ENCODE data around the gene PTPRZ1.
A peak's percentile ranks its signal among the peaks of the same experiment; 100 is the strongest.

Gene PTPRZ1

DNA sequence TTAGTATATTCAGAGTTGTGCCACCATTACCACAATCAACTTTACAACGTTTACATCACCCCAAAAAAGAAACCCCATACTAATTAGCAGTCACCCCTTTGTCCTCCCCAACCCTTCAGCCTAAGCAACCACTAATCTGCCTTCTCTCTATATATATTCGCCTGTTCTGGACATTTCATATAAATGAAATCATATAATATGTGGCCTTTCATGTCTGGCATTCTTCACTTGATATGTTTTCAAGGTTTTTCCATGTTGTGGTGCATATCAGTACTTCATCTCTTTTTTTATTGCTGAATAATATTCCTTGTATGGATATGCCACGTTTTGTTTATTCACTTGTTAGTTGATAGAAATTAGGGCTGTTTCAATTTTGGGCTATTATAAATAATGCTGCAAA lies 200.7 kb downstream of the PTPRZ1 start:
- DNase-seq: no peak
- intact Hi-C loops (cut with DNase I): no loop called here

DNA sequence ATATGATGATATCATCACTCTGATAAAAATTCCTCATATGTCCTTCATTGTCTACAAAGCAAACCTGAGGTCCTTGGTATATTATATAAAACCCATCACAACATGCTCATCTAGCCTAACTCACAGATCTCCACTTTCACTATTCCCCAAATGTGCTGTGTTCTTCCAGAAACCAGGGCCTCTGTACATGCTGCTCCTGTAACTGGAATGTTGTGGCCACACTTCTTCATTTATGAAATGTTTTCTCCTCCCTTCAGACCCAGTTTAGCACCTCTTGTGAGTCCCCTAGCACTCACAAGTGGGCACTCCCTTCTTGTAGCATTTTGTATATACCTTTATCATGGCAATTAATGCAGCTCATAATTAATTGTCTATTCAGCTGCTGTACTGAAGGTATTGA lies 209.2 kb downstream of the PTPRZ1 start:
- no peak for DNase-seq
- intact Hi-C loops (cut with DNase I): no loop called here

DNA sequence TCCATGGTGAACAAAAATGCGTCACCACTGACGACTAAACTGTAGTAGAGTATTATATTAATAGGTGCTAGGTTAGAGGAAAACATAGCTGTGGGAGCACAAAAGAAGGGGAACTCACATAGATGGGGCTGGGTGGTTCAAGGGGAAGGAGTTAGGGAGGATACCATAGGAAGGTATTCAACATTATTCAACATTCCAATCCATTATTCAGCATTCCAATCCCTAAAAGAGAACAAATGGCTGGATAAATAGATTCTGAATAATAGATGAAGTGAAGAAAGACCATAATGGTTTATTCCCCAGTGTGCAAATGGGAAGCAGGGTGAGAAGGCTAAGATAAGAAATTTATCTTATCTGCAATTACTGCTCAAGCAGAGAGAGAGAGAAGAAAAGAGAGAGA lies 209.7 kb downstream of the PTPRZ1 start:
- no peak for DNase-seq
- intact Hi-C loops (cut with DNase I): no loop called here

DNA sequence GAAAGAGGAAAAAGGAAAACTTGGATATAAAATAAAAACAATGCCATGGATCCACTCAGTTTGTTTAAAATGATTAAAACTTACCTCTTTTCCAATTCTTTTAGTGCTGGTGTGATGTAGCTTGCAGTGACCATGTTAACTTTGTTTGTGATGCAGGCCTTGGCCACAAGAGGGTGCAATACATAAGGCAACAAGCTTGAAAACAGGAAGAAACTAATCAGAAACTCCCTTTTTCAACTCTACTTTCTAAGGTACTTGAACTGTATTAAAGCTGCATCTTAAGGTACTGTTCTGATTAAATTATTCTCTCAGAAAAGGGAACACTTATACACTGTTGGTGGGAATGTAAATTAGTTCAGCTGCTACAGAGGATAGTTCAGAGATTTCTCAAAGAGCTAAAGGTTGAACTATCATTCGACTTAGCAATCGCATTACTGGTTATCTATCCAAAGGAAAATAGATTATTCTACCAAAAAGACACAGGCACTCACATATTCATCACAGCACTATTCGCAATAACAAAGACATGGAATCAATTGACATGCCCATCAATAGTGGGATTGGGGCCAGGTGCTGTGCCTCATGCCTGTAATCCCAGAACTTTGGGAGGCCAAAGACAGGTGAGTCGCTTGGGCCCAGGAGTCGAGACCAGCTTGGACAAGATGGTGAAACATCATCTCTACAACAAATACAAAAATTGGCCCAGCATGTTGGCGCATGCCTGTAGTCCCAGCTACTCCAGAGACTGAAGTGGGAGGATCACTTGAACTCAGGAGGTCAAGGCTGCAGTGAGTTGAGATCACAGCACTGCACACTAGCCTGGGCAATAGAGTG lies 220.2 kb downstream of the PTPRZ1 start:
- intact Hi-C loops (cut with DNase I): no loop called here
- DNase-seq: peak; percentile 11 to 87 (median 68)

DNA sequence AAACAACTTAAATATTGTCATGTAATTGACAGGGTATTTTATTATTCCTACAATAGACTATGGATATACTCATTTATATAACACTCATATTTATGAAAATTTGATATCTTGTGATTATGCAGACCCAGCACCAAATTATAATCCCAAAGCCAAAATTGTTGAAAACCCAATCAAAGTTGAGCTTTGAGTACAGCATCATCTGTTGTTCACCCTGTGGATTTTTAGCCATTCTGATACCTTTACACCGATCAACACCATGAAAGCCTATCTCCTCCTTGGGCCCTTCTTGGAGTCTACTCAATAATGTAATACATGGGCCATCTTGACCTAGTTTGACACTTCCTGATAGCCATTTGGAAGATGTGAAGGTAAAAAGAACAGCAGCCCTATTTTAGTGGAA lies 221.6 kb downstream of the PTPRZ1 start:
- intact Hi-C loops (cut with DNase I): no loop called here
- no peak for DNase-seq

DNA sequence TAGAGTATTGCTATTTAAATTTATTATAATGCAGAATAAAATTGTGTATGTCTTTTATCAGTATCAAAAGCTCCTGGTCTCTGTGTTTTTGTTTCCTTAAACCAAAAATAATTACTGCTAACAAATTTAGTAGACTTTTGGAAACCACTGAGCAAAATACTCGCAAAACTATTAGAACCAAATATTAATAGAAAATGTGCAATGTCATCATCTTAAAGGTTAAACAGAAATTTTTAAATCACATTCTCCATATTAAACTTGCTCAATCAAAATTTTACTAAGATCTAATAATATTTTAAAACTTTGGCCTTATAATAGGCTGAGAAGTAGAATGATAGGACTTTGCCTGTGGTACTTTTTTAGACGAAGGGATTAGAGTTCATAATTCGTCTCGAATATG lies 222.7 kb downstream of the PTPRZ1 start:
- intact Hi-C loops (cut with DNase I): no loop called here
- no peak for DNase-seq

DNA sequence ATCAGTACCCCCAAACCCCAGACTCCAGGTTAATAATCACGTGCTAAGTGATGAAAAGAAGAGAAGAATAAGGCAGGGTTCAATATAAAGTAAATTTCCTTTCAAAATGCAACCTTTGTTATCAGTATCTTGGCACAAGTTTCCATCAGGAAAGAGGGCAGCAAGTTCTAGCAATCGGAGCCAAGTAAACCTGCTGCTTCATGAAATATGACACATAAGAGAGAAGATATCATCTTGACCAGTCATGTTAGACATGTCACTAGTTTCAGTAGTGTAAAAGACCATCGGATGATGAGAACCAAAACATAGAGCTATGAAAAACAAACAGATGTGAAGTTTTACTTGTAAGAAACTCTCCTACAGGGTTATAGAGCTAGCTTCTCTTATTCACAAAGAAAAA lies 227.1 kb downstream of the PTPRZ1 start:
- intact Hi-C loops (cut with DNase I): no loop called here

DNA sequence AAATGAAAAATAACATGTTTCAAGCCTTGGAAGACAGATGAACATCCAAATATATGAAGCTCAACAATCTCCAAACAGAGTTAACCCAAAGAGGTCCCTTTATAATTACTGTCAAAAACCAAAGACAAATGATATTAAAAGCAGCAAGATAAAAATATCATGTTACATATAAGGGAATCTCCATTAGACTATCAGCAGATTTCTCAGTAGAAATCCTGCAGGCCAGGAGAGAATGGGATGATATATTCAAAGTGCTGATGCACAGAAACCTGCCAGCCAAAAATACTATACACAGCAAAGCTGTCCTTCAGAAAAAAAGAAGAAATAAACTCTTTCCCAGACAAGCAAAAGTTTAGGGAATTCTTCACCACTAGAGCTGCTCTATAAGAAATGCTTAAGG lies 230.1 kb downstream of the PTPRZ1 start:
- DNase-seq: no peak
- intact Hi-C loops (cut with DNase I): no loop called here

More for the DNA sequence above, 227.1 kb downstream of the PTPRZ1 start:
- no peak for DNase-seq
